HepG2 (cell line): ENCODE results near the gene ABRACL.

Experiments
- MAX ChIP-seq: IDR thresholded peaks from 2 replicates; pipeline ENCODE4 v1.6.1; 2012; ENCODE audit warnings: inconsistent platforms
- NFRKB ChIP-seq: fragments of 450-650 bp; IDR thresholded peaks from 2 replicates; pipeline ENCODE4 v1.6.1; 2017

GRCh38 chr6:138987080-138987642 is 41.4 kb upstream of the ABRACL start:
- no peak for TF ChIP-seq MAX
- no peak for TF ChIP-seq NFRKB
